Neural crest cell (in vitro differentiated cells): ENCODE measurements around the gene TECPR1. TPM values are rescaled to one million over a fixed set of nuclear protein-coding genes. Genes with fewer than 3 reads are reported as not detected.
A peak's percentile ranks its signal among the peaks of the same experiment; 100 is the strongest.

Experiments
- DNase-seq: peaks from one replicate; pipeline ENCODE4 v3.0.0; 2021; ENCODE audit warnings: low read depth, mixed read lengths, low spot score
- H3K27ac Mint-ChIP-seq: one replicate; pipeline ENCODE4 v1.8.0; 2021; ENCODE audit warnings: mild to moderate bottlenecking, mixed read lengths; ENCODE audit not compliant: unreplicated experiment
- H3K27me3 Mint-ChIP-seq: 2 replicates; pipeline ENCODE4 v1.8.0; 2021; ENCODE audit warnings: low read depth, mild to moderate bottlenecking, mixed read lengths
- H3K36me3 Mint-ChIP-seq: 2 replicates; pipeline ENCODE4 v1.8.0; 2021; ENCODE audit warnings: low read depth, mild to moderate bottlenecking, mixed read lengths
- H3K4me1 Mint-ChIP-seq: 2 replicates; pipeline ENCODE4 v1.8.0; 2021; ENCODE audit warnings: mixed read lengths
- H3K4me3 Mint-ChIP-seq: one replicate; pipeline ENCODE4 v1.8.0; 2021; ENCODE audit warnings: mild to moderate bottlenecking, mixed read lengths
- H3K9me3 Mint-ChIP-seq: 2 replicates; pipeline ENCODE4 v1.8.0; 2021; ENCODE audit warnings: mixed read lengths
- total RNA-seq: library from RNA; stranded (reverse); gene quantifications from 2 replicates; pipeline ENCODE4 v1.2.1, GENCODE V29; 2021
- TF ChIP-seq, protein P1 (sequence below): fragments of 200-600 bp; sonication (generic); conservative IDR thresholded peaks from 2 replicates; pipeline ENCODE4 v1.5.0; 2021; ENCODE audit warnings: antibody characterized with exemption, mild to moderate bottlenecking

Gene TECPR1
- total RNA-seq, 1 donor from 2014 or later, result 35.2 TPM

DNA sequence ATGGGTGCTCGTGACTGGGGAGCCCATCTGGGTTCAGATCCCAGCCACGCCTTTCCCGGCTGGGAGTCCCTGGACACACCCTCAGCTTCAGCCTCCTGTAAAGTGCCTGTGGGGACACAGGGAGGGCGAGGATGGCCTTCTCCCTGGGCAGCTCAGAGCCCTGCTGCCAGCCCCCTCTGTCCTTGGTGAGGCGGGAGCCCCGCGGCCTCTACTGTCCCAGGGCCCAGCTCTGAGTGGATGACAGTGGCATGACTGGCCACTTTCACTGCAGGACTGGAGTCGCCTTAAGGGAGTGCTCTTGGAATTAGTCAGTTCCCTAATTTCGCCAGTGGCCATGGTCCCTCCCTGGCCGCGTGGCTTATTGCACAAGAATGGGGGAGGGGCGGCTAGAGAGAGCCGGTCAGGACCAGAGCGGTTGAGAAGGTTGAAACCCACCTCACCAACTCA is 34.1 kb upstream of the TECPR1 start:
- Mint-ChIP-seq H3K4me1 (peaks cover 17% of the 10 kb centered on the region), H3K9me3 (no peaks in the 10 kb centered on the region), H3K36me3 (no peaks in the 10 kb centered on the region), H3K4me3 (peak overlapping the region; percentile 66), H3K27me3 (no peaks in the 10 kb centered on the region), H3K27ac (no peak overlapping the region)
- DNase-seq, result no peak
- TF ChIP-seq, protein P1, sequence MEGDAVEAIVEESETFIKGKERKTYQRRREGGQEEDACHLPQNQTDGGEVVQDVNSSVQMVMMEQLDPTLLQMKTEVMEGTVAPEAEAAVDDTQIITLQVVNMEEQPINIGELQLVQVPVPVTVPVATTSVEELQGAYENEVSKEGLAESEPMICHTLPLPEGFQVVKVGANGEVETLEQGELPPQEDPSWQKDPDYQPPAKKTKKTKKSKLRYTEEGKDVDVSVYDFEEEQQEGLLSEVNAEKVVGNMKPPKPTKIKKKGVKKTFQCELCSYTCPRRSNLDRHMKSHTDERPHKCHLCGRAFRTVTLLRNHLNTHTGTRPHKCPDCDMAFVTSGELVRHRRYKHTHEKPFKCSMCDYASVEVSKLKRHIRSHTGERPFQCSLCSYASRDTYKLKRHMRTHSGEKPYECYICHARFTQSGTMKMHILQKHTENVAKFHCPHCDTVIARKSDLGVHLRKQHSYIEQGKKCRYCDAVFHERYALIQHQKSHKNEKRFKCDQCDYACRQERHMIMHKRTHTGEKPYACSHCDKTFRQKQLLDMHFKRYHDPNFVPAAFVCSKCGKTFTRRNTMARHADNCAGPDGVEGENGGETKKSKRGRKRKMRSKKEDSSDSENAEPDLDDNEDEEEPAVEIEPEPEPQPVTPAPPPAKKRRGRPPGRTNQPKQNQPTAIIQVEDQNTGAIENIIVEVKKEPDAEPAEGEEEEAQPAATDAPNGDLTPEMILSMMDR, result no peak

DNA sequence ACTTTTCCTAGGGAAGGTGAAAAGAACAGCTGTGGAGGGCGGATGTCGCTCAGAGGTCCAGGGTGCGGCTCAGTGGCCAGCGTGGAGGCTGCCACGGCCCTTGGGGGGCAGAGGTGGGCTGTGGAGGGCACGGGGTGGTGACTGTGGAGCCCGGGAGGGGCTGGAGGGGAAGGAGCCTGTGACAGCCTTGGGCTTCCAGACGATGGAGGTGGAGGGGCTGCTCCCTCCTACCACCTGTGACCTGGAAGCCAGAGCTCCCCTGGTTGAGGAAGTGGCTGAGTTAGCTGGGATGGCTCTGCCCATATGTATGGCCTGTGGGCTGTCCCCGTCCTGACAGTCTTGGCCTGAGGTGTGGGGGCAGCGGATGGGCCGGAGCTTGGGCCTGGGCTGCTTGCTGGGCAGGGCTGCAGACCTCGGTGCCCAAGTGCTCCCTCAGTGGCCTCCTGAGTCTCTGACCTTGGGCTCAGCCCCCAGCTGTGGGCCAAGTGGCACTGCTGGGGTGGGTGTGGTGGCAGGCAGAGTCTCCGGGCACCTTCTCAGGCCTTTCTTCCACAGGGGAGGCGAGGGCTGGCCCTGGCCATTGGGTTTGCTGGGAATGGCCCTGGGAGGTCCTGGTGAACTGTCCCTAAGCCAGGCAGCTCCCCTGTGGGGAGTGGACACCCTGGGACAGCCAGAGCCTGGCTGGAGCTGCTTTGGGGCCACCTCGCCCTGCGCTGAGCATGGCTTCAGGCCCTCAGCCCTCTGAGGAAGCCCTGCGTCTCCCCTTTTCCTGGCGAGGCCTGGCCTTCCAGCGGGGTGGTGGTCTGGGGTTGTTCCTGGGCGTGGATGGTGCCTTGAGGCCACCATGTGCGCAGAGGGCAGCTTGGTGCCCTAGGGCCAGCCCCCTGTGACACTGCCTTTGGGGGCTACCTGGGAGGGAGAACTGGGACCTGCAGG is 33.4 kb upstream of the TECPR1 start:
- H3K36me3 Mint-ChIP-seq, result no peaks in the 10 kb centered on the region
- no peak for DNase-seq
- peaks cover 23% of the 10 kb centered on the region for H3K4me1 Mint-ChIP-seq
- TF ChIP-seq, protein P1, result no peak
- H3K9me3 Mint-ChIP-seq, result no peaks in the 10 kb centered on the region
- peak overlapping the region; percentile 27 for H3K27ac Mint-ChIP-seq
- peak overlapping the region; percentile 71 for H3K4me3 Mint-ChIP-seq
- H3K27me3 Mint-ChIP-seq, result no peaks in the 10 kb centered on the region

DNA sequence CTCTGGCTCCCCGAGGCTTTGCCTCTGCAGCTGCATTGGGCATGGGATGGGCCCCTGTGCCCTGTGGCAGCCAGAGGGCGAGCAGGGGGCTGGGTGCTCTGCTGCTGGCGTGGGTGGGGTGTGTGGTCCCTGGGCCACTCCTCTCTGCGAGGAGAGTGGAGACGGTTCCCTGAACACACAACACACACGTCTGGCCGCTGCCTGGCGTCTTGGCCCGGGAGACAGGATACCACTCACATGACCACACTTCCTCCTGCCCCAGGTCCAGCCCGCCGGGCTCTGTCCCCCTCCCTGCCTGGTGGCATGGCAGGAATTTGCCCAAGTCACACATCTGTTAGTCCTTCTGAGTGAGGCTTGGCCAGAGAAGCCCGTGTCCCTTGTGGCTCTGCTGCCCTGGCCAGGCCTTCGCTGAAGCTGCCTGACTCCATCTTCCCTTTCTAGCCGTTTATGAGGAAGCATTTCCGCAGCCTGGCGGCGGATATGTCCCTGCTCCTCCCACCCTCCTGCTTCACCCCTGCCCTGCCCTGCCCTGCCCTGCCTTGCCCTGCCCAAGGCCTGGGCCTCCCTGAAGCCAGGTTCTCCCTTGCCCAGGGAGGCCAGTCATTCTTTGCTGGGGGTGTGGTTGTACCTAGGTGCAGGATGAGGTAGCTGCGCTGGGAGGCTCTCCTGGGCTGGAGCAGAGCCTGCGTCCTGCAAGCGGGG is 32.5 kb upstream of the TECPR1 start:
- H3K27ac Mint-ChIP-seq, result no peak overlapping the region
- TF ChIP-seq, protein P1, result no peak
- peak overlapping the region; percentile 88 for H3K4me3 Mint-ChIP-seq
- H3K4me1 Mint-ChIP-seq, result peaks cover 23% of the 10 kb centered on the region
- H3K36me3 Mint-ChIP-seq, result no peaks in the 10 kb centered on the region
- H3K27me3 Mint-ChIP-seq, result no peaks in the 10 kb centered on the region
- DNase-seq, result no peak
- no peaks in the 10 kb centered on the region for H3K9me3 Mint-ChIP-seq

DNA sequence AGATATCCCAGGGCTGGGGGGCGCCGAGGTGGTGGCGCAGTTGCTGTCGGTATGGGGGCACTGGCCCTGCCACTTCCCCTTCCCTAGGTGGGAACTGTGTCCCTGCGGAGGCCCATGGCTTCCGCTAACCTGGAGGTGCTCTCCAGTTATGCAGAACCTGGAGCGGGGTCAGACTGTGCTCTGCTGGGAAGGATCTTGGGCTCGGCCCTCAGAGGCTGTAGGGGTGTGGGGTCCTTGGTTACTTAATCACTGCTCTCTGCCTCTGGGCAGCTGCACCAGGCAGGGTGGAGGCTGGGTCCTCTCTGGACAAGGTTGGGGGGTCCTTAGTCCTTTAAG is 31.8 kb upstream of the TECPR1 start:
- Mint-ChIP-seq H3K4me1 (peaks cover 23% of the 10 kb centered on the region), H3K27me3 (no peaks in the 10 kb centered on the region), H3K9me3 (no peaks in the 10 kb centered on the region), H3K4me3 (peak overlapping the region; percentile 88), H3K36me3 (no peaks in the 10 kb centered on the region), H3K27ac (no peak overlapping the region)
- no peak for DNase-seq
- TF ChIP-seq, protein P1, result no peak

DNA sequence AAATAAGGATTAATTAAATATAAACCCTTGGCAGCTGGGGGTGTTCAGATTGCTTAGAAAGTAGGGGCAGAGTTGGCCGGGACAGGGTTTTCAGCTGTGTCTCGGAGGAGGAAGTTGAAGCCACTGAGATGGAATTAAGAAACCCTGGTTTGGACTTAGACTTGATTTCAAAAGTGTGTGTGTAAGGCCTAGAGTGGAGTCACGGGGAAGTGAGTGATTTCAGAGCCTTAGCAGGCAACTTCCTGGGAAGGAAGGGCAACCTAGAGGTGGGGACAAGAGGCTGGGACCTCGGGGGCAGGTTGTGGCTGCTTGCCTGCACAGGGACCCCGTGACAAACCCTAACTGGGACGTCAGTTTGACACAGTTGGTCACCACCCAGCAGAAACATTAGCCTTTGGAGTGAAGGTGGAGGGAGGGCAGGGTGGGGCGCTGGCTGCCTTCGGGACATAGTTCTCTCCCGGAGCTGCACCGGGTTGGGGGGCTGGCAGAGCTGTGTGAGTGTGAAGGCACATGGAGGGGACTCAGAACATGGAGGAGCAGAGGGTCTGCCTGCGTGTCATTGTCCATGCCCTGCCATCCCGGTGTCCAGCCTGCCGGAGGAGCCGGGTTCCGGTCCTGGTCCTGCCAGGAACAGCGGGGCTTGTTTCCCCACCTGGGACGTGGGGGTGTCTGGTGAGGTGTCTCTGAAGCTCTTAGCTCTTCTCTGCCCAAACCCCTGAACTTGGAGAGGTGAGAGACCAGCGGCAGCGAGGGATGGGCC is 31.3 kb upstream of the TECPR1 start:
- Mint-ChIP-seq H3K27ac (no peak overlapping the region), H3K4me1 (peaks cover 23% of the 10 kb centered on the region), H3K36me3 (no peaks in the 10 kb centered on the region), H3K4me3 (peak overlapping the region; percentile 88), H3K9me3 (no peaks in the 10 kb centered on the region), H3K27me3 (no peaks in the 10 kb centered on the region)
- DNase-seq, result no peak
- TF ChIP-seq, protein P1, result no peak
